NB4 (cell line): Measurements from ENCODE around the gene ADCYAP1R1.

ENCODE experiments used
- CTCF ChIP-seq: IDR thresholded peaks from one replicate; pipeline ENCODE4 v1.5.1; 2012; ENCODE audit warnings: low read depth, low read length
- MAX ChIP-seq: IDR thresholded peaks from 2 replicates; pipeline ENCODE4 v1.6.1; 2011; ENCODE audit warnings: low read depth, low read length
- POLR2A ChIP-seq: IDR thresholded peaks from 2 replicates; pipeline ENCODE4 v1.6.1; 2011; ENCODE audit warnings: mild to moderate bottlenecking; ENCODE audit not compliant: insufficient read length; ENCODE audit errors: extremely low read depth

- TF ChIP-seq POLR2A (no peak), CTCF (peak; percentile 93), MAX (peak; percentile 77)
These were observed 70.5 kb downstream of the ADCYAP1R1 start for GRCh38 chr7:31122649-31123058.
